KMS-11 (cell line): Measurements from ENCODE around the gene HCN1.

Source experiments
- H2AFZ ChIP-seq: fragments of 200-600 bp; sonication (generic); 2 replicates; pipeline ENCODE4 v1.6.1; 2016; ENCODE audit warnings: antibody characterized with exemption, mixed run types, low read depth
- H3K27ac ChIP-seq: fragments of 200-600 bp; sonication (generic); 2 replicates; pipeline ENCODE4 v1.6.1; 2016; ENCODE audit warnings: mild to moderate bottlenecking, mixed run types
- H3K27me3 ChIP-seq: fragments of 200-600 bp; sonication (generic); 2 replicates; pipeline ENCODE4 v1.6.1; 2017; ENCODE audit warnings: mild to moderate bottlenecking, low read depth, mixed run types, moderate library complexity; ENCODE audit not compliant: insufficient read depth
- H3K36me3 ChIP-seq: fragments of 200-600 bp; sonication (generic); 2 replicates; pipeline ENCODE4 v1.6.1; 2017; ENCODE audit warnings: mild to moderate bottlenecking, mixed run types; ENCODE audit not compliant: insufficient read depth
- H3K4me1 ChIP-seq: fragments of 200-600 bp; sonication (generic); 2 replicates; pipeline ENCODE4 v1.6.1; 2016; ENCODE audit warnings: mild to moderate bottlenecking, low read depth, mixed run types; ENCODE audit not compliant: poor library complexity, severe bottlenecking
- H3K4me2 ChIP-seq: fragments of 200-600 bp; sonication (generic); 2 replicates; pipeline ENCODE4 v1.7.0; 2016; ENCODE audit warnings: mild to moderate bottlenecking, mixed run types
- H3K4me3 ChIP-seq: fragments of 200-600 bp; sonication (generic); IDR thresholded peaks from 2 replicates; pipeline ENCODE4 v1.6.1; 2017; ENCODE audit warnings: low read depth, low read length, mixed read lengths; ENCODE audit not compliant: insufficient read depth
- H3K79me2 ChIP-seq: fragments of 200-600 bp; sonication (generic); 2 replicates; pipeline ENCODE4 v1.6.1; 2016; ENCODE audit warnings: low read depth, mixed run types; ENCODE audit not compliant: insufficient read depth
- H3K9ac ChIP-seq: fragments of 200-600 bp; sonication (generic); 2 replicates; pipeline ENCODE4 v1.6.1; 2016; ENCODE audit warnings: mild to moderate bottlenecking, mixed run types
- H4K20me1 ChIP-seq: fragments of 200-600 bp; sonication (generic); 2 replicates; pipeline ENCODE4 v1.6.1; 2016; ENCODE audit warnings: mild to moderate bottlenecking, mixed run types; ENCODE audit not compliant: insufficient read depth
- CTCF ChIP-seq: fragments of 200-600 bp; sonication (generic); conservative IDR thresholded peaks from 2 replicates; pipeline ENCODE4 v1.6.1; 2017; ENCODE audit warnings: low read depth, mild to moderate bottlenecking, antibody characterized with exemption, low read length, moderate library complexity, mixed read lengths

The HCN1 gene

DNA sequence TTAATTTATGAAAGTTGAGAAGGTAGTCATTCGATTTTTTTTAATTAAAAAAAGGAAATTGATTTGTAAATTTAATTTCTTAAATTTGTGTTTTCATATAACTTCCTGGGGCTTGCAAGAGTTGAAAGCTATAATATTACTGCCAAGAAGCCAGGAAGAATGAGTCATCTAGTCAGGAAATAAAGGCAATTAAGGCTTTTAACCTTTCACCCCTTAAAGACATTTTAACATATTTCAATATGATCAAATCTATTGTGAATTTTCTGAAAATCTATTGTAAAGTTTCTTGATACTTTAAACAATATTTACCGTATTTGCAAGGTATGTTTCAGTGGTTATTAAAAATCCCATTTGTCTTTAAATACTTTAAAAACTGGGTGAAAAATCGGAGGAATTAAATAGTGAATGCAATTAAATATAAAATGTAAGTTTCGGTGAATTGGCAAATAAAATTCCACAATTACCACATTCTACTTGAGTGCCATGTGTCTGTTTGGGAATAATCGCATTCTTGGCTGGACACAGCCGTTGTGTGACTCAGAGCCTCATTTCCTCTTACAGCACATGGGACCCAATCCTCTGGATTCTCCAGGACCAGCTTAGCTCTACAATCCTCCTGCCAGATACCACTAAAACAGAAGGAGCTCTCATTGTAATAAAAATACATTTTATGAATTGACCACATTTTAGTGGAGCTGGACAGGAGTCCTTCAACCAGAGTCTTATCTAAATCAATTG lies 310.7 kb downstream of the HCN1 start:
- Histone ChIP-seq H3K4me2 (no peak overlapping the region), H3K27ac (no peak overlapping the region), H3K4me1 (no peaks in the 10 kb centered on the region), H3K79me2 (no peaks in the 10 kb centered on the region), H3K36me3 (no peaks in the 10 kb centered on the region), H3K4me3 (no peak overlapping the region), H3K9ac (no peak overlapping the region), H4K20me1 (no peaks in the 10 kb centered on the region), H2AFZ (no peak overlapping the region), H3K27me3 (no peaks in the 10 kb centered on the region)
- TF ChIP-seq CTCF: no peak

- no peak for TF ChIP-seq CTCF
- Histone ChIP-seq H3K36me3 (no peaks in the 10 kb centered on the region), H3K4me2 (no peak overlapping the region), H3K27ac (no peak overlapping the region), H3K4me3 (no peak overlapping the region), H3K9ac (no peak overlapping the region), H3K79me2 (no peaks in the 10 kb centered on the region), H3K4me1 (no peaks in the 10 kb centered on the region), H2AFZ (no peak overlapping the region), H3K27me3 (no peaks in the 10 kb centered on the region), H4K20me1 (no peaks in the 10 kb centered on the region)
Measured at GRCh38 chr5:45383985-45384384, 312.2 kb downstream of the HCN1 start.

GRCh38 chr5:45382583-45382982 lies 313.6 kb downstream of the HCN1 start:
- Histone ChIP-seq H3K4me2 (no peak overlapping the region), H3K4me1 (no peaks in the 10 kb centered on the region), H3K36me3 (no peaks in the 10 kb centered on the region), H2AFZ (no peak overlapping the region), H3K27me3 (no peaks in the 10 kb centered on the region), H3K9ac (no peak overlapping the region), H3K79me2 (no peaks in the 10 kb centered on the region), H4K20me1 (no peaks in the 10 kb centered on the region), H3K27ac (no peak overlapping the region), H3K4me3 (no peak overlapping the region)
- TF ChIP-seq CTCF: no peak

DNA sequence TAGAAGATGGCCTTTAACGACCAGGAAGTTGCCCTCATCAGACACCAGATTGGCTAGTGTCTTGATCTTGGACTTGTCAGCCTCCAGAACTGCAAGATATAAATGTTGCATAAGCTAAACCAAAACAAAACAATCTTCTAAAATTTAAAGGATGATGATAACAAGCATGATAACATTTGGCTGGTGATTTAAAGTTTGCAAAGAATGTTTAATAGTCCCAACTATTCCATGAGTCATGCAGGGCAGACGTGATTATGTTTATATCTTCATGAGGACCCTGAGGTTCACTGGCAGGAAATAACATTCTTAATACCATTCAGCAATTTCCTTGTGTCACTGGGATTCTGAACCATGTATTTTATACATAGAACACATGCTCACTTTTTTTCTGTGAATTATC lies 319.8 kb downstream of the HCN1 start:
- no peak overlapping the region for H3K27ac ChIP-seq
- no peaks in the 10 kb centered on the region for H3K36me3 ChIP-seq
- H3K27me3 ChIP-seq: no peaks in the 10 kb centered on the region
- no peak for TF ChIP-seq CTCF
- H4K20me1 ChIP-seq: no peaks in the 10 kb centered on the region
- no peaks in the 10 kb centered on the region for H3K4me1 ChIP-seq
- no peak overlapping the region for H3K9ac ChIP-seq
- no peak overlapping the region for H3K4me2 ChIP-seq
- H3K4me3 ChIP-seq: no peak overlapping the region
- no peaks in the 10 kb centered on the region for H3K79me2 ChIP-seq
- H2AFZ ChIP-seq: no peak overlapping the region
